ENCODE results near the gene OTOGL.
"Not testable (repeated sequence)": the region's sequence is repeated elsewhere in the genome, so short reads cannot be mapped to it uniquely, and the experiment has no call there.

The OTOGL gene

DNA sequence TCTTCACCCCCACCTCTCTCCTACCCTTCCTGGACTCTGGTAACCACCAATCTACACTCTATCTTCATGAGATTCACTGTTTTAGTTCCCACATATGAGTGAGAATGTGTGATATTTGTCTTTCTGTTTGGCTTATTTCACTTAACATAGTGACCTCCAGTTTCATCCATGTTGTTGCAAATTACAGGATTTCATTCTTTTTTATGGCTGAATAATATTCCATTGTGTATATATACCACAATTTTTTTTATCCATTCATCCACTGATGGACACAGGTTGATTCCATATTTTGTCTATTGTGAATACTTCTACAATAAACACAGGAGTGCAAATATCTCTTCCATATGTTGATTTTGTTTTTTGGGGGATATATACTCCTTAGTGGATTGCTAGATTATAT lies 140.5 kb downstream of the OTOGL start:
- no peaks in the 10 kb centered on the region for H3K27me3 ChIP-seq (ENCODE audit: insufficient read depth, poor library complexity, severe bottlenecking)
- no peak overlapping the region for H3K27ac ChIP-seq (replicated peaks)
- TF ChIP-seq, protein P1, sequence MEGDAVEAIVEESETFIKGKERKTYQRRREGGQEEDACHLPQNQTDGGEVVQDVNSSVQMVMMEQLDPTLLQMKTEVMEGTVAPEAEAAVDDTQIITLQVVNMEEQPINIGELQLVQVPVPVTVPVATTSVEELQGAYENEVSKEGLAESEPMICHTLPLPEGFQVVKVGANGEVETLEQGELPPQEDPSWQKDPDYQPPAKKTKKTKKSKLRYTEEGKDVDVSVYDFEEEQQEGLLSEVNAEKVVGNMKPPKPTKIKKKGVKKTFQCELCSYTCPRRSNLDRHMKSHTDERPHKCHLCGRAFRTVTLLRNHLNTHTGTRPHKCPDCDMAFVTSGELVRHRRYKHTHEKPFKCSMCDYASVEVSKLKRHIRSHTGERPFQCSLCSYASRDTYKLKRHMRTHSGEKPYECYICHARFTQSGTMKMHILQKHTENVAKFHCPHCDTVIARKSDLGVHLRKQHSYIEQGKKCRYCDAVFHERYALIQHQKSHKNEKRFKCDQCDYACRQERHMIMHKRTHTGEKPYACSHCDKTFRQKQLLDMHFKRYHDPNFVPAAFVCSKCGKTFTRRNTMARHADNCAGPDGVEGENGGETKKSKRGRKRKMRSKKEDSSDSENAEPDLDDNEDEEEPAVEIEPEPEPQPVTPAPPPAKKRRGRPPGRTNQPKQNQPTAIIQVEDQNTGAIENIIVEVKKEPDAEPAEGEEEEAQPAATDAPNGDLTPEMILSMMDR (IDR thresholded peaks at IDR 0.05; ENCODE audit: insufficient read depth, low read length) = no peak
- TF ChIP-seq, protein P2, sequence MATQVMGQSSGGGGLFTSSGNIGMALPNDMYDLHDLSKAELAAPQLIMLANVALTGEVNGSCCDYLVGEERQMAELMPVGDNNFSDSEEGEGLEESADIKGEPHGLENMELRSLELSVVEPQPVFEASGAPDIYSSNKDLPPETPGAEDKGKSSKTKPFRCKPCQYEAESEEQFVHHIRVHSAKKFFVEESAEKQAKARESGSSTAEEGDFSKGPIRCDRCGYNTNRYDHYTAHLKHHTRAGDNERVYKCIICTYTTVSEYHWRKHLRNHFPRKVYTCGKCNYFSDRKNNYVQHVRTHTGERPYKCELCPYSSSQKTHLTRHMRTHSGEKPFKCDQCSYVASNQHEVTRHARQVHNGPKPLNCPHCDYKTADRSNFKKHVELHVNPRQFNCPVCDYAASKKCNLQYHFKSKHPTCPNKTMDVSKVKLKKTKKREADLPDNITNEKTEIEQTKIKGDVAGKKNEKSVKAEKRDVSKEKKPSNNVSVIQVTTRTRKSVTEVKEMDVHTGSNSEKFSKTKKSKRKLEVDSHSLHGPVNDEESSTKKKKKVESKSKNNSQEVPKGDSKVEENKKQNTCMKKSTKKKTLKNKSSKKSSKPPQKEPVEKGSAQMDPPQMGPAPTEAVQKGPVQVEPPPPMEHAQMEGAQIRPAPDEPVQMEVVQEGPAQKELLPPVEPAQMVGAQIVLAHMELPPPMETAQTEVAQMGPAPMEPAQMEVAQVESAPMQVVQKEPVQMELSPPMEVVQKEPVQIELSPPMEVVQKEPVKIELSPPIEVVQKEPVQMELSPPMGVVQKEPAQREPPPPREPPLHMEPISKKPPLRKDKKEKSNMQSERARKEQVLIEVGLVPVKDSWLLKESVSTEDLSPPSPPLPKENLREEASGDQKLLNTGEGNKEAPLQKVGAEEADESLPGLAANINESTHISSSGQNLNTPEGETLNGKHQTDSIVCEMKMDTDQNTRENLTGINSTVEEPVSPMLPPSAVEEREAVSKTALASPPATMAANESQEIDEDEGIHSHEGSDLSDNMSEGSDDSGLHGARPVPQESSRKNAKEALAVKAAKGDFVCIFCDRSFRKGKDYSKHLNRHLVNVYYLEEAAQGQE (IDR thresholded peaks at IDR 0.05; ENCODE audit: insufficient replicate concordance, low read depth) = no peak
- TF ChIP-seq POLR2AphosphoS5 (IDR thresholded peaks at IDR 0.05; ENCODE audit: low read depth) = no peak
- no peak for DNase-seq (ENCODE audit: low read depth in 1 of 2, low spot score in 1 of 2)
- H3K4me3 ChIP-seq (replicated peaks; ENCODE audit: insufficient read depth, low read length) = no peak overlapping the region

DNA sequence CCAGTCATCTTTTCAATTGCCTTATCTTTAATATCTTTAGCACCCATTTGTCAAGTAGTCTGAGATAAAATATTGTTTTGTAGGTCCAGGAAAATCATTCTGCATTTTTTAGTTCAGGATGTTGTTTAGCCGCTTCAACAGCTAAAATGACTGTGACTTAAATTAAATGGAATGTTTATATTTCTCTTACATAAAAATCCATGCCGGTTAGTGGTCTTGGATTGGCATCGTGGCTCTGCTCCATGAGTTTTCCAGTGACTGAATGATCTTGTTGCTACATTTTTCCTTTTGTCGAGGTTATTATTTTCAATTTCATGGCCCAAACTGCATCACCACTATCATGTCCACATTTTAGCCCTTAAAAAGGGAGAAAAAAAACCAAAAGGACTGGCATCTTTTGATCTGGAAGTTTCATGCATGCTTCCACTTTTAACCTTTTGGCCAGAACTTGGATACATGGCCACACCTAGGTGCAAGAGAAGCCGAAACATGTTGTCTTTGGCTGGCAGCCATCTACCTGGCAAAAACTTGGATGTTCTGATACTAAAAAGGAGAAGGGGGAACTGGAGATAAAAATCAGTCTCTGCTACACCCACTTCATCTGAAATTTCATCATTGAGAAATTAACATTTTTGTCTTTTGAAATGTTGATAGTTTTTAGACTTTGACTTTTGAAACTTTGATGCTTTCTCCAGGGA lies 142.4 kb downstream of the OTOGL start:
- H3K4me3 ChIP-seq (replicated peaks; ENCODE audit: insufficient read depth, low read length) = no peak overlapping the region
- H3K27ac ChIP-seq (replicated peaks) = no peak overlapping the region

DNA sequence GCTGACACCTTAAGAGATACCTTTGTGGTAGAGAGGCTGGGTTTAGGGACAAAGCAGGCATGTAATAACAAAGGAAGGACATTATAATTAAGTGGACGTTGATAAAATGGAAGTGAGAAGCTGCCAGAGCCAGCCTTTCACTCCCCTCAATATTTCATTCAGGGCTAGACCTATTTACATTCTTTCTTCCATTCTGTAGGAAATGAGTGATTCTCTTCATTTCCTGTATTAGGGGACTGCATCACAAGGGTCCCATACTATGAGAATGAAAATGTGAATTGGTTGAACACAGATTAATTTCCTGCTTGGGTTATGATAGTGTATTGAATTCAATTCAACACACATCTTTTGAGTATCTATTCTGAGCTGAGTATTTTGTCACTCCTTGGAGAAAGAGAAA lies 143.0 kb downstream of the OTOGL start:
- Histone ChIP-seq H3K27me3 (ENCODE audit: insufficient read depth, poor library complexity, severe bottlenecking) (no peaks in the 10 kb centered on the region), H3K27ac (replicated peaks) (no peak overlapping the region), H3K4me3 (replicated peaks; ENCODE audit: insufficient read depth, low read length) (no peak overlapping the region)
- no peak for DNase-seq (ENCODE audit: low read depth in 1 of 2, low spot score in 1 of 2)
- TF ChIP-seq SPI1 (IDR thresholded peaks at IDR 0.05; ENCODE audit: borderline replicate concordance, low read depth) (no peak), GABPA (IDR thresholded peaks at IDR 0.05; ENCODE audit: low read depth) (no peak), POLR2AphosphoS5 (IDR thresholded peaks at IDR 0.05; ENCODE audit: low read depth) (no peak)
- TF ChIP-seq, protein P2 (IDR thresholded peaks at IDR 0.05; ENCODE audit: insufficient replicate concordance, low read depth) = no peak
- TF ChIP-seq, protein P1 (IDR thresholded peaks at IDR 0.05; ENCODE audit: insufficient read depth, low read length) = no peak

More for the DNA sequence above, 142.4 kb downstream of the OTOGL start:
- DNase-seq (ENCODE audit: low read depth in 1 of 2, low spot score in 1 of 2) = no peak
- no peaks in the 10 kb centered on the region for H3K27me3 ChIP-seq (ENCODE audit: insufficient read depth, poor library complexity, severe bottlenecking)
- TF ChIP-seq, protein P1 (IDR thresholded peaks at IDR 0.05; ENCODE audit: insufficient read depth, low read length) = no peak
- TF ChIP-seq POLR2AphosphoS5 (IDR thresholded peaks at IDR 0.05; ENCODE audit: low read depth) (no peak), SPI1 (IDR thresholded peaks at IDR 0.05; ENCODE audit: borderline replicate concordance, low read depth) (no peak), GABPA (IDR thresholded peaks at IDR 0.05; ENCODE audit: low read depth) (no peak)
- TF ChIP-seq, protein P2 (IDR thresholded peaks at IDR 0.05; ENCODE audit: insufficient replicate concordance, low read depth) = no peak

DNA sequence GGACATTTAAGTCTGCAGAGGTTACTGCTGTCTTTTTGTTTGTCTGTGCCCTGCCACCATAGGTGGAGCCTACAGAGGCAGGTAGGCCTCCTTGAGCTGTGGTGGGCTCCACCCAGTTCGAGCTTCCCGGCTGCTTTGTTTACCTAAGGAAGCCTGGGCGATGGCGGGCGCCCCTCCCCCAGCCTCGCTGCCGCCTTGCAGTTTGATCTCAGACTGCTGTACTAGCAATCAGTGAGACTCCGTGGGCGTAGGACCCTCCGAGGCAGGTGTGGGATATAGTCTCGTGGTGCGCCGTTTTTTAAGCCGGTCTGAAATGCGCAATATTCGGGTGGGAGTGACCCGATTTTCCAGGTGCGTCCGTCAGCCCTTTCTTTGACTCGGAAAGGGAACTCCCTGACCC lies 150.2 kb downstream of the OTOGL start:
- H3K27ac ChIP-seq (replicated peaks); H3K27me3 ChIP-seq (ENCODE audit: insufficient read depth, poor library complexity, severe bottlenecking); DNase-seq (ENCODE audit: low read depth in 1 of 2, low spot score in 1 of 2); H3K4me3 ChIP-seq (replicated peaks; ENCODE audit: insufficient read depth, low read length): not testable (repeated sequence)
